Measurements from ENCODE around the gene PPP1R14C. TPM values are rescaled to one million over a fixed set of nuclear protein-coding genes. Genes with fewer than 3 reads are reported as not detected.

Gene PPP1R14C
- polyA plus RNA-seq, 4 donors, result 19.0 to 23.3 (median 21.3) TPM

- no peak for DNase-seq (ENCODE audit: low read depth in 4 of 4, low spot score in 2 of 4)
These were observed 100.9 kb downstream of the PPP1R14C start for GRCh38 chr6:150243620-150244314.

- DNase-seq (ENCODE audit: low read depth in 4 of 4, low spot score in 2 of 4), result no peak
These were observed 102.5 kb downstream of the PPP1R14C start for GRCh38 chr6:150245148-150245935.

DNA sequence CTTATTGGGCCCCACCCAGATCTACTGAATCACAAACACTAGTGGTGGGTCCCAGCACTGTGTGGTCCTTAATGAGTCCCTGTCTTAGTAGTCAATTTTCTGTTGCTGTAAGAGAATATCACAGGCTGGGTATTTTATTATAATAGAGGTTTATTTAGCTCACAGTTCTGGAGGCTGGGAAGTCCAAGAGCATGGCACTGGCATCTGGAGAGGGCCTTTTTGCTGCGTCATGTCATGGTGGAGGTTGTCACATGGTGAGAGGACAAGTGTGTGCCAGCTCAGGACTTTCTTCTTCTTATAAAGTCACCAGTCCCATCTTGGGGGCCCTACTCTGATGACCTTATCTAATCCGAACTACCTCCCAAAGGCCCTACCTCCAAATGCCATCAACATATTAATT lies 105.0 kb downstream of the PPP1R14C start:
- DNase-seq (ENCODE audit: low read depth in 4 of 4, low spot score in 2 of 4), result no peak

DNA sequence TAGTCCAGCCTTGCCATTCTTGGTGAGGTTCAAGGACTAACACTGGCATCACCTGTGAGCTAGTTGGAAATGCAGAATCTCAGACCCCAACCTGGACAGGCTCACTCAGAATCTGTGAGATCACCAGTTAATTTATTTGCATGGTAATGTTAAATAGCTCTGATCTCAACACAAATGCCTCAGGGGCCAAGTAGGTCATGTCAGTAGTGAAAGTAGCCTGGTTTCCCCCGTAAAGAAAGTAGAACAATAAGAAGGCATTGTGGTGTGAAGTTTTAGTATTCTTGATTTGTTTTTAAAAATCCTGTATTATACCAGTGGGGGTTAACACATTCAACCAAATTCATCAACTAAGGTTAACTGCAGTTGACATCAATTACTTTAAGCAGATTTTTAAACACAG lies 105.5 kb downstream of the PPP1R14C start:
- no peak for DNase-seq (ENCODE audit: low read depth in 4 of 4, low spot score in 2 of 4)

DNA sequence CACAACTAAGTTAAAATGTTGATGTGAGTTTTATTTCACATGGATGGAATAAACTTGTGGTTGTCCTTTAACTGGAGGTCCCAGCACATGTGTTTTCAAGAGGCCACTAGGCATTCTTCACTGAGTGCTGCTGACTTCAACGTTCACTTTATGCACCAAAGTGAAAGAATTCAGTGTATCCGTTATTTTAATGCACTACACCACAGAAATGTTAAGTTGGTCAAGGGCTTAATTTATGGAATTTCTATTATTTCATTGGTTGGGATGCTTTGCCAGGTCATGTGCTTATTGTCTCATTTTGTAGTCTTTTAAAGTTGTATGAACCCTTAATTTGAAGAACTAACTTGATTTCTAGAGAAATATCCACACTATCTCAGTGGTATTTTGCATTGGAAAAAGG lies 106.4 kb downstream of the PPP1R14C start:
- no peak for DNase-seq (ENCODE audit: low read depth in 4 of 4, low spot score in 2 of 4)

- DNase-seq (ENCODE audit: low read depth in 4 of 4, low spot score in 2 of 4), result no peak
These were observed 108.0 kb downstream of the PPP1R14C start for GRCh38 chr6:150250826-150251225.

GRCh38 chr6:150251566-150252186 lies 108.8 kb downstream of the PPP1R14C start:
- DNase-seq (ENCODE audit: low read depth in 4 of 4, low spot score in 2 of 4), result no peak

GRCh38 chr6:150252714-150253444 lies 110.0 kb downstream of the PPP1R14C start:
- no peak for DNase-seq (ENCODE audit: low read depth in 4 of 4, low spot score in 2 of 4)

DNA sequence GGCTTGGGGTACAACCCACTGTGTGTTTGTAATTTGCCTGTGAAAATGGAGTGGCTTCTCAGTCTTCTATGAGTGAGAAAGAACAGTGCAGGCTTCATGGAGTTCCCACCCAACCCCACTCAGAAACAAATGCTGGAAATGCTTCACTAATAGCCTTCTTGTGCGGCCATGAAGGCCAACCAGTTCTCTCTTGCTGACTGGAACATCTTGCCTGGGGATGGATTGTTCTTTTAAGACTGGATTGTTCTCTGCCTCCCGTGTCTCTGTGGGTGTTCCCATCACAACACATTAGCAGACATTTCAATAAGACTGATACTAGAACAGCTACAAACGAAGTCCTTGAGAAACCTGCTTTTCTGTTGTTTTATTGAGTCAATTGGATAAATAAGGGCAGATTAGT lies 110.6 kb downstream of the PPP1R14C start:
- no peak for DNase-seq (ENCODE audit: low read depth in 4 of 4, low spot score in 2 of 4)

GRCh38 chr6:150254770-150255169 lies 111.9 kb downstream of the PPP1R14C start:
- no peak for DNase-seq (ENCODE audit: low read depth in 4 of 4, low spot score in 2 of 4)

GRCh38 chr6:150255840-150256239 lies 113.0 kb downstream of the PPP1R14C start:
- DNase-seq (ENCODE audit: low read depth in 4 of 4, low spot score in 2 of 4), result no peak

GRCh38 chr6:150256618-150257272 lies 113.9 kb downstream of the PPP1R14C start:
- DNase-seq (ENCODE audit: low read depth in 4 of 4, low spot score in 2 of 4), result no peak

GRCh38 chr6:150258381-150258780 lies 115.5 kb downstream of the PPP1R14C start:
- DNase-seq (ENCODE audit: low read depth in 4 of 4, low spot score in 2 of 4), result no peak

DNA sequence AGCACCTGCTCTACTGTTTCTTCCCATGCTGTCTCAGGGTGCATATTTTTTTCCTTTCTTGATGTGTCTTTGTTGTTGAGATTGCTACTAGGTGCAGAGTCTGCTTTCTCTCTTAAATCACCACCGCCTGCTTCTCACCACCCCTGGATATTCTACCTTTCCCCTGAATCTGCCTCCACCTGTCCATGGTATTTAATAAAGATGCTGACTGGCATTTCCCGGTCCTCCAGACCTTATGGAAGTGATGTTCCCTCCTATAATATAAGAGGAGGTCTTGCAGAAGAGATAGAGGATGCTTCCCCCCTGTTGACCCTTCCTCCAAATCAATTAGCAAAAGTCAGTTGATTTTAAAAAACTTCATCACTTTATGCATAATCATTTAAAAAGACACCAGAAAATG lies 118.1 kb downstream of the PPP1R14C start:
- no peak for DNase-seq (ENCODE audit: low read depth in 4 of 4, low spot score in 2 of 4)

DNA sequence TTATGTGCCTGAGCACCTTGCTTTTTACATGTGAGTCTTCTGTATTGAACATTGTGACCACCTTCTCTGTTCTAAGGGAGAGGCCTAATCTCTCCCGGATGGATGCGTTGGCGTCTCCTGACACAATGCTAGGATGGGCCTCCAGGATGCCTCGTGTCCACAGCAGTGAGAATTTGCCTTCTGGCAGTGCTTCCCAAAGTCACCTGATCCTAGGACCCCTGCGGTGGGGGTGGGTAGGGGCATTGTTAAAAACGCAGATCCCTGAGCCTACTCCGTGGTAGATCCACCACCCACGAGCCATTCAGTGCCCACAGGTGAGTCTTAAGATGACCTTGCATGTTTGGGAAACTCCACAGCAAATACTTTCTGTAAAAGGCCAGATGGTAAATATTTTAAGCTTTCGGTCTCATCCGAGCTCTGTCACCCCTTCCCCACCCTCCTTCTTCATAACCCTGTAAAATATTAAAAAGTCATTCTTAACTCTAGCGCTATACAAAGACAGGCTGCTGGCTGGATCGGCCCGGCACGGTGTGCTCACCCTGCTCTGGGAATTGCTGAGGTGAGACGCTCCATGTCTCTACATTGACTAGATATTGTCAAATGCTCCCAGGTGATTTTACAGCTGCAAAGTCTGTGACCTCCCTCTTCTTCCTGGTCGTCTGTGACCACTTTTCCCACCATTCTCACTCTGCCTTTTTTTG lies 119.3 kb downstream of the PPP1R14C start:
- DNase-seq (ENCODE audit: low read depth in 4 of 4, low spot score in 2 of 4), result no peak

DNA sequence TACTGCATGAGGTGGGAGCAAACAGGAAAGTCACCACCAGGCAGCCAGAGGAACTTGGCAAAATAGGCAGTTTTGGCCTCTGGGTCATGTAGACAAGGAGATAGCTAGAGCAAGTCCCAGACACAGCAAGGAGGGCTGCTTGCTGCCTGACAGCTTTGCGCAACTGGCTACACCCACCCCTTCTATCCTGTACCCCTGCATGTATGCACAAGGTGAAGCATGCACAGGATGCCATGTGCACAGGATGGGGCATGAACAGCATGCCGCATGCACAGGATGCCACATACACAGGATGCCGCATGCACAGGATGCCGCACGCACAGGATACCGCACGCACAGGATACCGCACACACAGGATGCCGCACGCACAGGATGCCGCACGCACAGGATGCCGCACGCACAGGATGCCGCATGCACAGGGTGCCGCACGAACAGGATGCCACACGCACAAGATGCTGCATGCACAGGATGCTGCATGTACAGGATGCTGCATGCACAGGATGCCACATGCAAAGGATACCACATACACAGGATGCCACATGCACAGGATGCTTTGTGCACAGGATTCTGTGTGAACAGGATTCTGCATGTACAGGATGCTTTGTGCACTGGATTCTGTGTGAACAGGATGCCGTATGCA lies 121.0 kb downstream of the PPP1R14C start:
- DNase-seq (ENCODE audit: low read depth in 4 of 4, low spot score in 2 of 4), result no peak

DNA sequence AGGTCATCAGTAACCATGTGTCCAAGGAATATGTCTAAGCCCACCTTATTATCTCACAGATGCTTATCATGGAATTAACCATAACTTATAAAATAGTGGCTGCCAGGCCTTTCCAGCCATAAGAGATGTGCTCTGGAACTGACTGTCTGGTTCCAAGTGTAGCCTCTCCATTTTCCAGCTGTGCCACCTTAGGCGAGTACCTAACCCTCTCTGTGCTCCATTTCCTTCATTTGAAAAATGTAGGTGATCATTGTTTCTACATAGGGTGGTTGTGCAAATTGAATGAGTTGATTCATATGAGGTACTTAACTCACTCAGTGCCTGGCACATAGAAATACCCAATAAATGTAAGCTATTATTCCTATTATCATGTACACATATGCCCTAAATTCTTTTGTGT lies 123.5 kb downstream of the PPP1R14C start:
- DNase-seq (ENCODE audit: low read depth in 4 of 4, low spot score in 2 of 4), result no peak

- DNase-seq (ENCODE audit: low read depth in 4 of 4, low spot score in 2 of 4), result no peak
These were observed 124.3 kb downstream of the PPP1R14C start for GRCh38 chr6:150266963-150267685.
